Upper lobe of left lung (tissue), 6 donors: ENCODE data around the gene DRC3. TPM values are rescaled to one million over a fixed set of nuclear protein-coding genes. Genes with fewer than 3 reads are reported as not detected.

Source experiments
- ATAC-seq, 2 donors: fragments of 200-7000 bp; cut with Tn5 transposase; one replicate each; pipeline ENCODE4 v1.9.1; 2022; ENCODE audit warnings: mild to moderate bottlenecking in 2 of 2, moderate library complexity in 2 of 2; ENCODE audit not compliant: low FRiP score in 2 of 2
- DNase-seq, 2 donors: peaks; one replicate each; pipeline ENCODE4 v3.0.0-alpha.2; 2019 to 2020
- H3K27ac ChIP-seq, 4 donors: fragments of 200-600 bp; sonication (generic); one replicate each; pipeline ENCODE4 v1.5.1; 2016 to 2019
- H3K27me3 ChIP-seq, 4 donors: fragments of 200-600 bp; sonication (generic); one replicate each; pipeline ENCODE4 v1.5.1; 2017 to 2019
- H3K36me3 ChIP-seq, 4 donors: fragments of 200-600 bp; sonication (generic); one replicate each; pipeline ENCODE4 v1.5.1; 2016 to 2019
- H3K4me1 ChIP-seq, 4 donors: fragments of 200-600 bp; sonication (generic); one replicate each; pipeline ENCODE4 v1.5.1; 2018 to 2019
- H3K4me3 ChIP-seq, 4 donors: fragments of 200-600 bp; sonication (generic); one replicate each; pipeline ENCODE4 v1.5.1; 2017 to 2019; ENCODE audit warnings: mild to moderate bottlenecking in 2 of 4, moderate library complexity in 1 of 4
- H3K9me3 ChIP-seq, 4 donors: fragments of 200-600 bp; sonication (generic); one replicate each; pipeline ENCODE4 v1.5.1; 2018 to 2019
- EP300 ChIP-seq, 4 donors: sonication (generic); formaldehyde crosslinking; IDR thresholded peaks; one replicate each; pipeline ENCODE4 v1.5.1; 2017; ENCODE audit warnings: antibody characterized with exemption in 4 of 4, control low read depth in 2 of 4
- POLR2A ChIP-seq, 4 donors: fragments of 450-650 bp; IDR thresholded peaks; one replicate each; pipeline ENCODE4 v1.5.1; 2016 to 2017; ENCODE audit warnings: antibody characterized with exemption in 4 of 4, mild to moderate bottlenecking in 2 of 4
- POLR2AphosphoS5 ChIP-seq, 2 donors: sonication (generic); formaldehyde crosslinking; IDR thresholded peaks; one replicate each; pipeline ENCODE4 v1.5.1; 2017; ENCODE audit warnings: antibody characterized with exemption in 2 of 2
- WGBS, 2 donors: methylation state at CpG; one replicate each; pipeline ENCODE4 v1.1.5; 2017 to 2018; 5-methylcytosine and 5-hydroxymethylcytosine counted together
- total RNA-seq, 6 donors: library from RNA; depleted of rRNA in 4 of 6; stranded (reverse); fragments of >200 nt in 4 of 6; gene quantifications; one replicate each; pipeline versions ENCODE4 v1.1.0 to v1.2.1, GENCODE V29; 2016 to 2021
- TF ChIP-seq, protein P1 (sequence below), 6 experiments: fragments of 450-650 bp in 4 of 6; fragments of 200-600 bp in 2 of 6; sonication (generic) in 2 of 6; IDR thresholded peaks; one replicate each; pipeline ENCODE4 v1.5.1; 2016 to 2019; ENCODE audit warnings: antibody characterized with exemption in 6 of 6
- donor health status: DM: no; HTN: no; CAD: no; lungs with moderate emphysema.
- donor health status: DM: no; HTN: yes; CAD: no; lungs with severe emphysema.

The DRC3 gene
- total RNA-seq, 6 donors from 2014 or later: 1.5 to 46.2 (median 11.4) TPM

DNA sequence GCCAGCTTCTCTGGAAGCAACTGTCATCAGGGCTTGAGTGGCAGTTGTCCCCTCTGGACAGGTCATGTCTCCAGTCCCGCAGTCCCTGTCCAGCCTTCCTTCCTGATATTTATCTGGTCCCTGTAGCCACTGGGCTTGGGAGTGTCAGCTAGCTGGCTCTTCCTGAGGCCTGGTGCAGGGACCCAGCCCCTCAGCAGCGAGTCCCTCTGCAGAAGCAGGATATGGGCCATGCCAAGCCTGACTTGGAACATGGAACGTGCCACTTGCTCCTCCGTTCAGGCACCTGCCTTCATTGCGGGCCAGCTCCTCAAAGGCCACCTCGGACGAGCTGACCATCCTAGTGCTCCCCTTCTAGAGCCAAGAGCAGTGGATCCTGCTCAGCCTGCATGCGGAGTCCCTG, 26.3 kb downstream of the DRC3 start:
- no peak for TF ChIP-seq EP300 (IDR thresholded peaks at IDR 0.05)
- 89 to 95% methylated on average over 1 to 8 of the region's 8 CpGs for WGBS, 2 donors
- ATAC-seq (no peak), DNase-seq (no peak)
- peaks cover 0 to under 1% (median 0%) of the 10 kb centered on the region in 4 donors for H3K36me3 ChIP-seq
- no peak overlapping the region for H3K27ac ChIP-seq
- no peak overlapping the region for H3K4me3 ChIP-seq
- H3K4me1 ChIP-seq: no peaks in the 10 kb centered on the region
- H3K9me3 ChIP-seq: no peaks in the 10 kb centered on the region
- H3K27me3 ChIP-seq: no peaks in the 10 kb centered on the region

DNA sequence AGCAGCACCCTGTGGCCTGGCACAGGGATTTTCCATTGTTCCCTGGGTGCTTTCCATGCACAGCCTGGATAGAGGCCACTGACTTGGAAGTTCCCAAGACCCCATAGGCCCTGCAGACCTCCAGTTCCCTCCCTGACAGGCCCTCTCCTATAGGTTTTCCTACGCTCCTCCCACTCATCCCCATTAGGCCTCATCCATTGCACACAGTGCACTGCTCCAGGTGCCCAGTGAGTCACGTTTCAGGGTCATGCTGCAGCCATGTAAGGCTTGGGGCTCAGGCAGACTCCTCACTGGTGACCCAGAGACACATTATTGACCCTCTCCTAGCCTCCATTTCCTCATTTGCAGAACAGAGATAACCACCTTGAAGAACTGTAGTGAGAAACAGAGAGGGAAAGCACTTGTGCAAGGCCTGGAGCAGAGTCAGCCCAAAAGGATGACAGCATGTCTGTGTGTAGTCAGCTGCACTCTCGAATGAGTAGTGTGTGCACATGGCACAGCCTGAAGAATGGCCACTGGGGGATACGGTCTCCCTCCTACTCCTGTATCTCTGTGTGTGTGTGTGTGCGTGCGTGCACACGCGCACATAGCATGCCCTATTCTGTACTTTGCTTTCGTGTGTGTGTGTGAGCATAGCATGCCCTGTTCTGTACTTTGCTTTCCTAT, 26.8 kb downstream of the DRC3 start:
- H3K4me1 ChIP-seq: no peaks in the 10 kb centered on the region
- no peaks in the 10 kb centered on the region for H3K9me3 ChIP-seq
- H3K4me3 ChIP-seq: no peak overlapping the region
- no peak overlapping the region for H3K27ac ChIP-seq
- ATAC-seq (no peak), DNase-seq (no peak)
- 82 to 87% methylated on average over 9 of the region's 9 CpGs for WGBS, 2 donors
- peaks cover 0 to 3% (median 0%) of the 10 kb centered on the region in 4 donors for H3K36me3 ChIP-seq
- H3K27me3 ChIP-seq: no peaks in the 10 kb centered on the region
- no peak for TF ChIP-seq POLR2AphosphoS5 (IDR thresholded peaks at IDR 0.05)
- TF ChIP-seq EP300 (IDR thresholded peaks at IDR 0.05): no peak
- no peak for TF ChIP-seq POLR2A (IDR thresholded peaks at IDR 0.05)
- TF ChIP-seq, protein P1, sequence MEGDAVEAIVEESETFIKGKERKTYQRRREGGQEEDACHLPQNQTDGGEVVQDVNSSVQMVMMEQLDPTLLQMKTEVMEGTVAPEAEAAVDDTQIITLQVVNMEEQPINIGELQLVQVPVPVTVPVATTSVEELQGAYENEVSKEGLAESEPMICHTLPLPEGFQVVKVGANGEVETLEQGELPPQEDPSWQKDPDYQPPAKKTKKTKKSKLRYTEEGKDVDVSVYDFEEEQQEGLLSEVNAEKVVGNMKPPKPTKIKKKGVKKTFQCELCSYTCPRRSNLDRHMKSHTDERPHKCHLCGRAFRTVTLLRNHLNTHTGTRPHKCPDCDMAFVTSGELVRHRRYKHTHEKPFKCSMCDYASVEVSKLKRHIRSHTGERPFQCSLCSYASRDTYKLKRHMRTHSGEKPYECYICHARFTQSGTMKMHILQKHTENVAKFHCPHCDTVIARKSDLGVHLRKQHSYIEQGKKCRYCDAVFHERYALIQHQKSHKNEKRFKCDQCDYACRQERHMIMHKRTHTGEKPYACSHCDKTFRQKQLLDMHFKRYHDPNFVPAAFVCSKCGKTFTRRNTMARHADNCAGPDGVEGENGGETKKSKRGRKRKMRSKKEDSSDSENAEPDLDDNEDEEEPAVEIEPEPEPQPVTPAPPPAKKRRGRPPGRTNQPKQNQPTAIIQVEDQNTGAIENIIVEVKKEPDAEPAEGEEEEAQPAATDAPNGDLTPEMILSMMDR (IDR thresholded peaks at IDR 0.05): no peak

DNA sequence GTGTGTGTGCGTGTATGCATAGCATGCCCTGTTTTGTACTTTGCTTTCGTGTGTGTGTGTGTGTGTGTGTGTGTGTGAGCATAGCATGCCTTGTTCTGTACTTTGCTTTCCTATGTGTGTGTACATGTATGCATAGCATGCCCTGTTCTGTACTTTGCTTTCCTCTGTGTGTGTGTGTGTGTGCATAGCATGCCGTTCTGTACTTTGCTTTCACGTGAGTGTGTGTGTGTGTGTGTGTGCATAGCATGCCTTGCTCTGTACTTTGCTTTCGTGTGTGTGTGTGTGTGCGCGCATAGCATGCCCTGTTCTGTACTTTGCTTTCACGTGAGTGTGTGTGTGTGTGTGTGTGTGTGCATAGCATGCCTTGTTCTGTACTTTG, 27.4 kb downstream of the DRC3 start:
- H3K9me3 ChIP-seq: no peaks in the 10 kb centered on the region
- no peaks in the 10 kb centered on the region for H3K27me3 ChIP-seq
- DNase-seq (no peak), ATAC-seq (no peak)
- H3K4me1 ChIP-seq: no peaks in the 10 kb centered on the region
- TF ChIP-seq, protein P1 (IDR thresholded peaks at IDR 0.05): no peak
- TF ChIP-seq POLR2A (IDR thresholded peaks at IDR 0.05): no peak
- no peak for TF ChIP-seq POLR2AphosphoS5 (IDR thresholded peaks at IDR 0.05)
- H3K27ac ChIP-seq: no peak overlapping the region
- H3K4me3 ChIP-seq: no peak overlapping the region
- 59 to 83% methylated on average over 8 of the region's 8 CpGs for WGBS, 2 donors
- peaks cover 0 to 3% (median 0%) of the 10 kb centered on the region in 4 donors for H3K36me3 ChIP-seq

DNA sequence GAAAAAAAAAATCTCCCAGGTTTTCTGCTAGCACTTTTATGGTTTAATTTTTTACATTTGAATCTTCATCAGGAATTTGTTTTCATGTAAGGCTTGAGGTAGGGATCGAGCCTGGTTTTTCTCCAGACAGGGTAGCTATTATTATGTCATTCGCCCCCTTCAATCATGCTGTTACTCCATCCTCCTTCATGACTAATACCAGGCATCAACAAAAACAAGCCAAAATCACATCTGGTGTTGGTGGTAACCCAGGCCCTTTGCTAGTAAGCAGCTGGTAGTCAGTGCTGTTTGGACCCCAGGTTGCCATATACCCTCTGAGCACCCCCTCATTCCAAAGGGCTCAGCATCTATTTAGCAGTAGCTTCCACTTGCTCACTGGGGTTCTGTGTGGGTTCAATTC, 29.5 kb downstream of the DRC3 start:
- DNase-seq: no peak
- H3K4me3 ChIP-seq: no peak overlapping the region
- TF ChIP-seq POLR2A (IDR thresholded peaks at IDR 0.05) (no peak), EP300 (IDR thresholded peaks at IDR 0.05) (no peak), POLR2AphosphoS5 (IDR thresholded peaks at IDR 0.05) (no peak)
- TF ChIP-seq, protein P1 (IDR thresholded peaks at IDR 0.05): no peak

DNA sequence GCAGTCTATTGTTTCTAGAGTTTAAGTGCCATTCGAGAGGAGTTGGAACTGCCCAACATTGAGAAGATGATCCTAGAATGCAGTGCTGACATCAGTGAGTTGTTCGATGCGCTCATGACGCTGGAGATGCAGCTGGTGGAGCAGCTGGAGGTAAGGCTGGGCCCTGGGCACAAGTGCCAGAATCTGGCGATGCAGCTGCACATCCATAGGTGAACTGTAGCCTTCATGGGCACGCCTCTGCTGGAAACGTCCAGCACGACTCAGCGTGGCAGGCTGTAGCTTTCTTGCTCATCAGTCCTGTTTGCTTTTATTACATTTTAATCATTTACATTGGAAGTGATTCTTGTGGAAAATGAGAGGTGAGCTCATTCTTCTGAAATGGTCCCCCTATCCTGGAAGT, 31.7 kb downstream of the DRC3 start:
- Histone ChIP-seq H3K4me1 (no peaks in the 10 kb centered on the region), H3K27ac (no peak overlapping the region), H3K27me3 (no peaks in the 10 kb centered on the region), H3K4me3 (no peak overlapping the region), H3K36me3 (peaks cover 0 to 15% (median 8%) of the 10 kb centered on the region in 4 donors), H3K9me3 (no peaks in the 10 kb centered on the region)
- DNase-seq (no peak), ATAC-seq (no peak)
- 86% methylated on average over 9 of the region's 9 CpGs for WGBS, 2 donors
- no peak for TF ChIP-seq POLR2A (IDR thresholded peaks at IDR 0.05)
- TF ChIP-seq, protein P1 (IDR thresholded peaks at IDR 0.05): no peak
- TF ChIP-seq EP300 (IDR thresholded peaks at IDR 0.05): no peak
- TF ChIP-seq POLR2AphosphoS5 (IDR thresholded peaks at IDR 0.05): no peak

More for the DNA sequence above, 29.5 kb downstream of the DRC3 start:
- no peaks in the 10 kb centered on the region for H3K27me3 ChIP-seq
- H3K9me3 ChIP-seq: no peaks in the 10 kb centered on the region
- no peak overlapping the region for H3K27ac ChIP-seq
- H3K36me3 ChIP-seq: peaks cover 0 to 8% (median 4%) of the 10 kb centered on the region in 4 donors
- no peak for ATAC-seq
- no peaks in the 10 kb centered on the region for H3K4me1 ChIP-seq
- 96 to 97% methylated on average over 2 of the region's 2 CpGs for WGBS, 2 donors
